Glutamatergic neuron (in vitro differentiated cells): ENCODE measurements around the gene PLA2G2C. TPM values are rescaled to one million over a fixed set of nuclear protein-coding genes. Genes with fewer than 3 reads are reported as not detected.

Experiments used
- DNase-seq: peaks from one replicate; pipeline ENCODE4 v3.0.0; 2022
- H3K27ac Mint-ChIP-seq: one replicate; pipeline ENCODE4 v1.8.0; 2020; ENCODE audit warnings: mild to moderate bottlenecking, mixed read lengths, inconsistent platforms; ENCODE audit not compliant: unreplicated experiment
- H3K27me3 Mint-ChIP-seq: one replicate; pipeline ENCODE4 v1.8.0; 2020; ENCODE audit warnings: mild to moderate bottlenecking, moderate library complexity, mixed read lengths, inconsistent platforms; ENCODE audit not compliant: unreplicated experiment
- H3K36me3 Mint-ChIP-seq: one replicate; pipeline ENCODE4 v1.8.0; 2020; ENCODE audit warnings: mild to moderate bottlenecking, mixed read lengths, inconsistent platforms; ENCODE audit not compliant: unreplicated experiment
- H3K4me1 Mint-ChIP-seq: one replicate; pipeline ENCODE4 v1.8.0; 2020; ENCODE audit warnings: mild to moderate bottlenecking, low read depth, mixed read lengths, inconsistent platforms; ENCODE audit not compliant: unreplicated experiment
- H3K4me3 Mint-ChIP-seq: one replicate; pipeline ENCODE4 v1.8.0; 2020; ENCODE audit warnings: mild to moderate bottlenecking, mixed read lengths, inconsistent platforms; ENCODE audit not compliant: unreplicated experiment
- H3K9me3 Mint-ChIP-seq: one replicate; pipeline ENCODE4 v1.8.0; 2020; ENCODE audit warnings: mild to moderate bottlenecking, moderate library complexity, mixed read lengths, inconsistent platforms; ENCODE audit not compliant: unreplicated experiment
- CTCF ChIP-seq: fragments of 200-600 bp; sonication (generic); IDR thresholded peaks from one replicate; pipeline ENCODE4 v1.5.0; 2021; ENCODE audit not compliant: partially characterized antibody, unreplicated experiment
- total RNA-seq: library from RNA; stranded (reverse); fragmentation: NEBNext Ultra II Directional; extraction: Animal tissue kit (Norgen Biotek cat#: 25700); gene quantifications from one replicate; pipeline ENCODE4 v1.2.1, GENCODE V29; 2021; ENCODE audit not compliant: unreplicated experiment

Gene PLA2G2C
- total RNA-seq, 1 donor from 2014 or later: not detected

DNA sequence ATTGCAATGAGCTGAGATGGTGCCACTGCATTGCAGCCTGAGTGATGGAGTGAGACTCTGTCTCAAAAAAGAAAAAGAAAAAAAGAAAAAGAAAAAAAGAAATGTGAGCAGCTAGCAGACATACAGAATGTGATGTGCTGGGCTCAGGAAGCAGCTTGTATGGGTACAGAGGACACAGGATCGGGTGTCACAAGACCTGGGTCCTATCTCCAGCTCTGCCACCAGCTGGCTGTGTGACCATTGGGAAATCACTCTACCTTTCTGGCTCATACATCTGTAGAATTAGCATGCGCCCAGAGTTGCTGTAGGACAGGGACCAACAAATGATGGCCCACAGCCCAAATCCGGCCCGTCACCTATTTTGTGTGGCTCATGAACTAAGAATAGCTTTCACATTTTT is 3.3 kb upstream of the PLA2G2C start:
- no peaks in the 10 kb centered on the region for H3K36me3 Mint-ChIP-seq

DNA sequence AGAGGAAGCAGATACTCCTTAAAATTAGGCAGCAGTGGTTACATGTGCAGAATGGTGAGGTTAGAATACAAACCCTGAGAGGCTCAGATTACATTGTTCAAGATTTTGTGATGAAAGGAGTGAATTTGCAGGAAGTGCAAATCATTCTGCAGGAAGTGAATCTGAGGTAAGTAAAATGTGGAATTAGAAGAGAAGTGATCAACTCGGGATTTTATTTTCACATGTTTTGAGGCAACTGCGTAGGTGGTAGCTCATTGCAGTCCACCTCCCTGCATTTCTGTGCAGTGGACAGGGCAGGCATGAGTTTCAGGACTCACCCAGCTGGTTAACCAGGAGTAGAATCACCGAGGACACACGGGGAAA is 2.1 kb upstream of the PLA2G2C start:
- Mint-ChIP-seq H3K27me3 (peaks cover 11% of the 10 kb centered on the region), H3K9me3 (peaks cover 2% of the 10 kb centered on the region), H3K4me3 (no peak overlapping the region), H3K27ac (no peak overlapping the region), H3K4me1 (peaks cover 6% of the 10 kb centered on the region), H3K36me3 (no peaks in the 10 kb centered on the region)
- no peak for DNase-seq
- no peak for TF ChIP-seq CTCF

More for the DNA sequence above, 3.3 kb upstream of the PLA2G2C start:
- Mint-ChIP-seq H3K4me1 (peaks cover 7% of the 10 kb centered on the region), H3K27ac (no peak overlapping the region), H3K9me3 (peaks cover 2% of the 10 kb centered on the region), H3K4me3 (no peak overlapping the region), H3K27me3 (peaks cover 11% of the 10 kb centered on the region)
- no peak for DNase-seq
- TF ChIP-seq CTCF: no peak

GRCh38 chr1:20187813-20188454 is 1.6 kb upstream of the PLA2G2C start:
- TF ChIP-seq CTCF: no peak
- H3K36me3 Mint-ChIP-seq: no peaks in the 10 kb centered on the region
- peaks cover 11% of the 10 kb centered on the region for H3K27me3 Mint-ChIP-seq
- DNase-seq: no peak
- H3K9me3 Mint-ChIP-seq: peaks cover 2% of the 10 kb centered on the region
- peaks cover 6% of the 10 kb centered on the region for H3K4me1 Mint-ChIP-seq
- H3K27ac Mint-ChIP-seq: no peak overlapping the region
- H3K4me3 Mint-ChIP-seq: no peak overlapping the region

DNA sequence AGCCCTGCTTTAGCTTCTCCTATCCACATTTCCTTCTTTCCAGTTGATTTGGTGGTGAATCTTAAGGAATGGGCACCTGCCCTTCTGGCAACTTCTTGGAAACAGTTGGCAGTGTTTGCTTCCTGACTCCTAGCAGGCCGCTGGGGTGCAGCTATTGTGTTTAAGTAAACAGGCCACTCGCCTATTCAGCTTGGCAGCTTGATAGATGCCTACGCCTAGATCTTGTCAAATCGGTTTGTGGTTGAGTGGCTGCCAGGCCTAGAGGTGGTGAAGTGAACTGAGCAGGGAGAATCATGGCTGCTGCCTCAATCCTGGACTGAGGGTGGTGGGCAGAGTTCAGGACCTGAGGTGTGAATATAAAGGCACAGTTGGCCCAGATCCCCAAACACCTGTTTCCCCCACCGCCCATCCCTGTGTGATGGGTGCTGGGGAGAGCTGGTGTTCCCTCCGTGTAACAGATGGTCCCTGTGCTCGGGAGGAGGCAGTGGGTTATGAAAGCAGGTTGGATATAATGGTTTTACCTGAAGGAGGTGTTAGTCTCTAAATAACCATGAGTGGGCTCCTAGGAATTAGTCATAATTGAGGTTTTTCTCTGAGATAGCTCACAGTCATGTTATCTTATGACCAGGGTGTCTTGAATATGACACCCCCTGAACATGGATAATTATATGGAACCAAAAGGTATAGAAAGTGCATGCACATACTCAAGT is 940 bp upstream of the PLA2G2C start:
- H3K27ac Mint-ChIP-seq: no peak overlapping the region
- DNase-seq: no peak
- peaks cover 8% of the 10 kb centered on the region for H3K27me3 Mint-ChIP-seq
- H3K36me3 Mint-ChIP-seq: no peaks in the 10 kb centered on the region
- H3K4me1 Mint-ChIP-seq: peaks cover 6% of the 10 kb centered on the region
- no peak for TF ChIP-seq CTCF
- H3K4me3 Mint-ChIP-seq: peak overlapping the region; percentile 36
- H3K9me3 Mint-ChIP-seq: peaks cover 2% of the 10 kb centered on the region
